GM23248 (cell line): ENCODE measurements around the gene MACROD2.
"Not testable (repeated sequence)": the region's sequence is repeated elsewhere in the genome, so short reads cannot be mapped to it uniquely, and the experiment has no call there.

Experiments used
- EZH2 ChIP-seq: fragments of 200-600 bp; sonication (generic); IDR thresholded peaks from 2 replicates; pipeline ENCODE4 v1.6.1; 2018; ENCODE audit warnings: antibody characterized with exemption, mild to moderate bottlenecking; ENCODE audit not compliant: insufficient read depth, poor library complexity, severe bottlenecking
- EZH2phosphoT487 ChIP-seq: fragments of 200-600 bp; sonication (generic); IDR thresholded peaks from 2 replicates; pipeline ENCODE4 v1.6.1; 2018; ENCODE audit warnings: antibody characterized with exemption, moderate library complexity, mild to moderate bottlenecking, low read depth; ENCODE audit not compliant: insufficient read depth

DNA sequence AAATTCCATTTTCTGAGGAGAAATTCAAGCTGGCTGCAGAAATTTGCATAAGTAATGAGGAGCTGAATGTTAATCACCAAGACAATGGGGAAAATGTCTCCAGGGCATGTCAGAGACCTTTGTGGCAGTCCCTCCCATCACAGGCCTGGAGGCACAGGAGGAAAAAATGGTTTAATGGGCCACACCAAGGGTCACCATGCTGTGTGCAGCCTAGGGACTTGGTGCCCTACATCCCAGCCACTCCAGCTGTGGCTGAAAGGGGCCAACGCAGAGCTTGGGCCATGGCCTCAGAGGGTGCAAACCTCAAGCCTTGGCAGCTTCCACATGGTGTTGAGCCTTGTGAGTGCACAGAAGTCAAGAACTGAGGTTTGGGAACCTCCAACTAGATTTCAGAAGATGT is 987.0 kb downstream of the MACROD2 start:
- not testable (repeated sequence) for TF ChIP-seq EZH2, EZH2phosphoT487
